Measurements from ENCODE around the gene NUFIP1.
"Not testable (repeated sequence)": the region's sequence is repeated elsewhere in the genome, so short reads cannot be mapped to it uniquely, and the experiment has no call there.

NUFIP1 gene

DNA sequence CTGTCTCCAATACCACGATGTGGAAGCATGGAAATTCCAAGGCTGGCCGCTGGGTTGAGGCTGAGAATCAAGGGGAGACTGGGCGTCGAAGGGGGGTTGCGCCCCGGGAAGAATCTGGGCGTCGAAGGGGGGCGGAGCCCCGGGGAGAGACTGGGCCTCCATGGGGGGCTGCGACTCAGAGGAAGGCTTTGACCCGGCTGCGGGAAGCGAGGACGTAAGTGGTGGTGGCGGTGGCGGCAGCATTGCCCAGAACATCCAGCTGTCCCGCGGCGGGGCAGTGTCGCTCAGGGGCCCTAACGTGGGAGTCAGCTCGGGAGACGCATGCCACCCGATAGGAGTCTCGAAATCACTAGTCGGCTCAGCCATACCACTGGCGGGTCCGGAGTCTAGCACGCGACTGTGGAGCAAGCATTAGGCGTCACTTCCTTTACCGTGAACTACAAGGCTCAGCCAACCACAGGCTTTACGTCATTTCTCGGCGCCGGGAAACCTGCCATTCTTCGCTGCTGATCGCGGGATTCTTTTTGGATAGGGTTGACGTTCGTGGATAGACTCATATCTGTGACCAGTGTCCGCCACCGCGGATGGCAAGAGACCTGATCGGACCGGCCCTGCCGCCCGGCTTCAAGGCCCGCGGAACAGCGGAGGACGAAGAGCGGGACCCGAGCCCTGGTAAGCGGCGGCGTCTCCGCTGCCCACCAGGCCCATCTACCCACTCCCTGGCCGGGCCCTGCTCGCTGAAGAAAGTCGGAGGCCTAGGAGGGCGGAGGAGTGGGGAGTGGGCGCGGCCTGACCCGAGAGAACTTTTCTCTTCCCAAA is at the start of gene NUFIP1, which contains the start of gene GPALPP1:
NUFIP1 (minus strand) TSS at position 401 of the 819 bp plus-strand sequence; CDS start at position 366, 35 bp downstream.
GPALPP1 (plus strand) TSS at position 468 of the 819 bp plus-strand sequence; CDS start at position 585, 117 bp downstream.
- peak within 1 kb of the TSS; percentile 89 to 94 for H3K27ac ChIP-seq
- TF ChIP-seq, protein P1, sequence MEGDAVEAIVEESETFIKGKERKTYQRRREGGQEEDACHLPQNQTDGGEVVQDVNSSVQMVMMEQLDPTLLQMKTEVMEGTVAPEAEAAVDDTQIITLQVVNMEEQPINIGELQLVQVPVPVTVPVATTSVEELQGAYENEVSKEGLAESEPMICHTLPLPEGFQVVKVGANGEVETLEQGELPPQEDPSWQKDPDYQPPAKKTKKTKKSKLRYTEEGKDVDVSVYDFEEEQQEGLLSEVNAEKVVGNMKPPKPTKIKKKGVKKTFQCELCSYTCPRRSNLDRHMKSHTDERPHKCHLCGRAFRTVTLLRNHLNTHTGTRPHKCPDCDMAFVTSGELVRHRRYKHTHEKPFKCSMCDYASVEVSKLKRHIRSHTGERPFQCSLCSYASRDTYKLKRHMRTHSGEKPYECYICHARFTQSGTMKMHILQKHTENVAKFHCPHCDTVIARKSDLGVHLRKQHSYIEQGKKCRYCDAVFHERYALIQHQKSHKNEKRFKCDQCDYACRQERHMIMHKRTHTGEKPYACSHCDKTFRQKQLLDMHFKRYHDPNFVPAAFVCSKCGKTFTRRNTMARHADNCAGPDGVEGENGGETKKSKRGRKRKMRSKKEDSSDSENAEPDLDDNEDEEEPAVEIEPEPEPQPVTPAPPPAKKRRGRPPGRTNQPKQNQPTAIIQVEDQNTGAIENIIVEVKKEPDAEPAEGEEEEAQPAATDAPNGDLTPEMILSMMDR (IDR thresholded peaks at IDR 0.05), result no peak
- DNase-seq (ENCODE audit: low spot score), result peak; percentile 92
- peak within 1 kb of the TSS; percentile 99 for H3K4me3 ChIP-seq

DNA sequence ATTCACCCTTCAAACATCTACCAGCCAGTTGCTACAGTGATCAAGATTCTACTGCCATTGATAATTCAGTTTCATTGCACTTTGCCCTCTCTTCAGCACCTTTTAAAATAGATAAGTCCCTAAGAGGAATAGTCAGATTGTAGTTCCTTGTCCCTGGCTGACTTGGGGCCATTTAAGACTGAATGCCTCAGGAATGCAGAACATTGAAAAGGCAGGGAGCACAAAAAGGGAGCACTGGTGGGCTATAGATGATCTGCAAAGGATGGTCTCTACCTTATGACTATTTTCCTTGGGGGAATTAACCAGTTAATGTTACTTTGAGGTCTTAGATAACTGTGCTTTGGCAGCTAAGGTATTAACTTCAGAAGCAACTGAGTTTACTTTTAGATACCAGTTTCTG is 46.9 kb upstream of the NUFIP1 start:
- TF ChIP-seq, protein P1 (IDR thresholded peaks at IDR 0.05), result no peak
- DNase-seq (ENCODE audit: low spot score), result no peak
- H3K4me3 ChIP-seq, result no peak overlapping the region
- H3K27ac ChIP-seq, result no peak overlapping the region

DNA sequence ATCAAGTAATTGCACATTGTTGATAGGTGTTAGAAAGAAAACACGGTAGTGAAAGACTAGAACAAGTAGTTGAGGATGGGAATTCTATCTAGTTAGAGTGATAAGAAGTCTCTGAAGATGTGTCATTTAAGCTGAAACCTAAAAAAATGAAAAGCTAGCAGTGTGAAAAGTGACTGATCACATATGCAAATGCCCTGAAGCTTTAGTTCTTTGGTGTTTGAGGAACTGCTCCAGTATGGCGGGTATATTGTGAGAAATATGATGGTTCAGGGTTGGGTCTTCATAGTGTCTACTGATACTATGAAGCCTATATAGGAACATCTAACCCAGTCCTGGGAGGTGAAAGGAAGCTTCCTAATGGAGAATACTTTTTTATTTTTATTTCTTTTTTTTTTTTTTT is 45.1 kb upstream of the NUFIP1 start:
- H3K4me3 ChIP-seq, result no peak overlapping the region

DNA sequence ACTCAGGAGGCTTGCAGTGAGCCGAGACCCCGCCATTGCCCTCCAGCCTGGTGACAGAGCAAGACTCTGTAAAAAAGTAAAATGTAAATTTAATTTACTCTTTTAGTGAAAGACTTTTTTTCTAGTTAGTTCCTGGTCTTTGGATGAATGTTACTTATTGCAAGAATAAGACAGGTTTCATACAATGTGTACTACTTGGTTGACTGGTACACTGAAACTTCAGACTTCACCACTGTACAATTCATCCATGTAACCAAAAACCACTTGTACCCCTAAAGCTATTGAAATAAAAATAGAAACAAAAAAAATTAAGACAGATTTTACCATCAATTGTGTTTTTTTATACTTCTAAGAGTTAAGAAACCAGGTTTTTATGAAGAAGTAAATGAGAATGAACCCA is 35.6 kb upstream of the NUFIP1 start:
- no peak overlapping the region for H3K4me3 ChIP-seq
- TF ChIP-seq, protein P1 (IDR thresholded peaks at IDR 0.05), result no peak
- no peak overlapping the region for H3K27ac ChIP-seq
- DNase-seq (ENCODE audit: low spot score), result no peak

More for the DNA sequence above, 45.1 kb upstream of the NUFIP1 start:
- DNase-seq (ENCODE audit: low spot score), result no peak
- TF ChIP-seq, protein P1 (IDR thresholded peaks at IDR 0.05), result no peak
- no peak overlapping the region for H3K27ac ChIP-seq

DNA sequence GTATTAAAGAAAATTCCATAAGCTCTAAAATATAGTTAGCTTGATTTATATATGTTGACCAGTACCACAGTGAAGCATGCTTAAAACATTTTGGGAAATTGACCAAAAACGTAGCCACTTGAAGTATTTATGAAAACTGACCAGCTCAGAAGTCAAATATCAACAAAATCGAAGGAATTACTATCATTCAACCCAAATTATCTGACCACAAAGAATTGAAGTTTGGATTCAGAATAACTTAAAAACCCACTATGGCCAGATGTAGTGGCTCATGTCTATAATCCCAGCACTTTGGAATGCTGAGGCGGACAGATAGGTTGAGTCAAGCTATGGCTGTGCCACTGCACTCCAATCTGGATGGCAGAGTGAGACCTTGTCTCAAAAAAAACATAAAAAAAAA is 32.0 kb upstream of the NUFIP1 start:
- TF ChIP-seq, protein P1 (IDR thresholded peaks at IDR 0.05), result no peak
- H3K27ac ChIP-seq, result no peak overlapping the region
- DNase-seq (ENCODE audit: low spot score), result no peak
- no peak overlapping the region for H3K4me3 ChIP-seq

DNA sequence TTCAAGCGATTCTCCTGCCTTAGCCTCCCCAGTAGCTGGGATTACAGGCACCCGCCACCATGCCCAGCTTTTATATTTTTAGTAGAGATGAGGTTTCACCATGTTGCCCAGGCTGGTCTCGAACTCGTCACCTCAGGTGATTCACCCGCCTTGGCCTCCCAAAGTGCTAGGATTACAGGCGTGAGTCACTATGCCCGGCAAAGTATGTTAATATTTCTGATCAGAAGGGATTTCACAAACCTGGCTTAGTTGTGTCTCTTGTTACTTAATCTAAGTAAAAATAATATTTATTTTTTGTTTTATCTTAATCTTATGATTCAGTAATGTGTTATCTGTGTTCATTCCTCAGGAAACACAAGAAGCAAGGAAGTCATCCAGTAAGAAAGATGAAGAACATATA is 30.7 kb upstream of the NUFIP1 start:
- DNase-seq (ENCODE audit: low spot score); H3K27ac ChIP-seq; H3K4me3 ChIP-seq: not testable (repeated sequence)

DNA sequence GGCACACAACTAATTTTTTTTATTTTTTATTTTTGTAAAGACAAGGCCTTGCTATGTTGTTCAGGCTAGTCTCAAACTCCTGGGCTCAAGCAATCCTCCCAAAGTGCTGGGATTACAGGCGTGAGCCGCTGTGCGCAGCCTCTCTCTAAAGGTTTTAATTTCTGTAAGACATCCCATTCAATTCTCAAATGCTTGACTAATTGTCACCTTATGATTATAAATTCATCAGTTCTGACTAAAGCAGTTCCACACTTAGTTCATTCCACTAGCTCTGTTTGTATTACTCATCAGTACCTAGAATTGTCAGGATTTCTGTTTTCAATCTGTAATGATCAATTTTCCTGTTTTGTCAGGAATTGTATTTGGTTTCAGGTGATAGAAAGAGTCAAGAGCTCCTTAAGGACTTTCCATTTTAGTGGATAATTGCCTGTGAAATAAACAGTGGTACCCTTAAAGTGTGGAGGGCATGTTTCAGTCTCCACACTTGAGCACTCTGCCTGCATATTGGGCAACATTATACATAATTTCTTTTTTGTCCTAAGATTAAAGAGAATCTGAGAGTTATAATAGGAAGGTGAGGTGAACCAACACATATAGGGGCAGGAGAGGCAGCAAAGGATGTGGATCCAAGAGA is 27.6 kb upstream of the NUFIP1 start:
- no peak overlapping the region for H3K27ac ChIP-seq
- DNase-seq (ENCODE audit: low spot score), result no peak
- TF ChIP-seq, protein P1 (IDR thresholded peaks at IDR 0.05), result no peak
- H3K4me3 ChIP-seq, result no peak overlapping the region
